ENCODE measurements around the gene PTGDR2.

Gene PTGDR2

DNA sequence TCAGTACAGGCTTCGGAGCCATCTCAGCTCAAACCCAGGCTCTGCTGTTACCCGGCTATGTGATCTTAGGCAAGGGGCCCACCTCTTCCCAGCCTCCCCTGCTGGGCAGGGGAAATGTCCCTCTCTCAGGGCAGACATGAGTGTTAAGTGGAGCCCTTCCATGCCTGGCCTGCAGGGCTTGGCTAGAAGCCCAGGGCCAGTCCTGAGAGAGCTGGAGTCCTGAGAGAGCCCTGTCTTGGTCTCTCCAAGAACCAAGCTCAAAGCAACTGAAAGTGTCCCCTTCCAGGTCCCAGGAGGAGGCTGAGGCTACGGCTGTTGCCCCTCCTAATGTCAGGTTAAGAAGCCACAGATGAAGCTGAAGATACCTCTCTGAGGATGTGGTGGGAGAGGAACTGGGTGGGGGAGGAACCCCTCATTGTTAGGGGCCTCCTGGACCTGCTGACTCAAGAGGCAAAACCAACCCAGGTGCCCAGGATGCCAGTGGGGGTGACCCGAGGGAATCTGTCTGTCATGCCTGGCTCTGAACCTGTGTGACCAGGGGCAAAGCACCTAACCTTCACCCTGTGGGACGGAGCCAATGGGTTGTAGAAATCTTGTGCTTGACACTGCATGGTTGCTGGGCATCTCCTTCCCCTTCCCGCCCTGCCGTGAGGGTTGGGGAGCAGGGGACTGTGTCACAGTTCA, 15.8 kb upstream of the PTGDR2 start:
- TF ChIP-seq JUND (IDR thresholded peaks at IDR 0.05; ENCODE audit: low read depth) = no peak
- peak in 1 of 2 experiments; percentile 48 for DNase-seq (ENCODE audit: low read depth in 1 of 2, low spot score in 1 of 2)
- in situ Hi-C loops (cut with HindIII; ENCODE audit: low pct_unique_long_range_greater_than_20kb, low sequenced_read_pairs) = no loop called here

DNA sequence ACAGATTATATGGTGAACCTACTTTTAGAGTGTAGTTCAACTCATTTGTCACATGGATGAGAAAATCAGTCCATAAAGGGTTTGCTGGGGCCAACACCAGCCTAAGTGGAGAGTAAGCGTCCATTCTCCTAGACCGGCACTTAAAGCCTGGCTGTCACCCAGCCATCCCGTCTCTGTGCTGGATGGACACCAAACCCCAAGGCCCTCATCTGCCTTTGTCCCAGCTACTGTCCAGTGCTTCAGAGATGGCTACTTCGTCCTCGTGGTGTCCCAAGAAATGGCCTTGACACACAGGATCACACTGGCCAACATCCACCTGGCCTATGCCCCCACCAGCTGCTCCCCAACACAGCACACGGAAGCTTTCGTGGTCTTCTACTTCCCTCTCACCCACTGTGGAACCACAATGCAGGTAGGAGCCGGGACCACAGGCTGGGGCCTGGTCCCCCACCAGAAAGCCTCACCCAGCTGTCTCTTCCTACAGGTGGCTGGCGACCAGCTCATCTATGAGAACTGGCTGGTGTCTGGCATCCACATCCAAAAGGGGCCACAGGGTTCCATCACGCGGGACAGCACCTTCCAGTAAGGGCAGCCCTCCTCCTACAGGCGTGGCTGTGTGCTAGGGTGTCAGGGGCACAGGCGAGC, 15.1 kb upstream of the PTGDR2 start:
- in situ Hi-C loops (cut with HindIII; ENCODE audit: low pct_unique_long_range_greater_than_20kb, low sequenced_read_pairs) = no loop called here
- no peak for DNase-seq (ENCODE audit: low read depth in 1 of 2, low spot score in 1 of 2)
- TF ChIP-seq JUND (IDR thresholded peaks at IDR 0.05; ENCODE audit: low read depth) = no peak

DNA sequence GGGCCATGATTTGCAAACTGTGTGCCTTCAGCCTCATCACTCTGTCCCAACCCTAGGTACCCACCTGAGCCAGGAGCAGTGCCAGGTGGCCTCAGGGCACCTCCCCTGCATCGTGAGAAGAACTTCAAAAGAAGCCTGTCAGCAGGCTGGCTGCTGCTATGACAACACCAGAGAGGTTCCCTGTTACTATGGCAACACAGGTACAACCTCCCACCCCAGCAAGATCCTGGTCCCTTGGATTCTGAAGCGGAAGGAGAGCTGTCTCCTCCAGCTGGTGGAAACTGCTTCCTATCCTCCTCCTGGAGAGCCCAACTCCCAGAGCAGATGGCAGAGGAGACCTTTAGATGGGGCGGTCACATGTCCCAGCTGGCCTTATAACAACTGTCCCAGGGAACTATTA, 14.5 kb upstream of the PTGDR2 start:
- no peak for DNase-seq (ENCODE audit: low read depth in 1 of 2, low spot score in 1 of 2)
- in situ Hi-C loops (cut with HindIII; ENCODE audit: low pct_unique_long_range_greater_than_20kb, low sequenced_read_pairs) = no loop called here
- TF ChIP-seq JUND (IDR thresholded peaks at IDR 0.05; ENCODE audit: low read depth) = no peak

DNA sequence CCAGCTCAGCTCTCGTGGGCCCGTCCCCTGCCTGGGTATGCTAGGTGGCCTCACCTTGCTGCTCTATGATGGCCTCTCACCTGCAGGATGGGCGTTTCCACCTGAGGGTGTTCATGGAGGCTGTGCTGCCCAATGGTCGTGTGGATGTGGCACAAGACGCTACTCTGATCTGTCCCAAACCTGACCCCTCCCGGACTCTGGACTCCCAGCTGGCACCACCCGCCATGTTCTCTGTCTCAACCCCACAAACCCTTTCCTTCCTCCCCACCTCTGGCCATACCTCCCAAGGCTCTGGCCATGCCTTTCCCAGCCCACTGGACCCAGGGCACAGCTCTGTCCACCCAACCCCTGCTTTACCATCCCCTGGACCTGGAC, 13.7 kb upstream of the PTGDR2 start:
- no peak for TF ChIP-seq JUND (IDR thresholded peaks at IDR 0.05; ENCODE audit: low read depth)

DNA sequence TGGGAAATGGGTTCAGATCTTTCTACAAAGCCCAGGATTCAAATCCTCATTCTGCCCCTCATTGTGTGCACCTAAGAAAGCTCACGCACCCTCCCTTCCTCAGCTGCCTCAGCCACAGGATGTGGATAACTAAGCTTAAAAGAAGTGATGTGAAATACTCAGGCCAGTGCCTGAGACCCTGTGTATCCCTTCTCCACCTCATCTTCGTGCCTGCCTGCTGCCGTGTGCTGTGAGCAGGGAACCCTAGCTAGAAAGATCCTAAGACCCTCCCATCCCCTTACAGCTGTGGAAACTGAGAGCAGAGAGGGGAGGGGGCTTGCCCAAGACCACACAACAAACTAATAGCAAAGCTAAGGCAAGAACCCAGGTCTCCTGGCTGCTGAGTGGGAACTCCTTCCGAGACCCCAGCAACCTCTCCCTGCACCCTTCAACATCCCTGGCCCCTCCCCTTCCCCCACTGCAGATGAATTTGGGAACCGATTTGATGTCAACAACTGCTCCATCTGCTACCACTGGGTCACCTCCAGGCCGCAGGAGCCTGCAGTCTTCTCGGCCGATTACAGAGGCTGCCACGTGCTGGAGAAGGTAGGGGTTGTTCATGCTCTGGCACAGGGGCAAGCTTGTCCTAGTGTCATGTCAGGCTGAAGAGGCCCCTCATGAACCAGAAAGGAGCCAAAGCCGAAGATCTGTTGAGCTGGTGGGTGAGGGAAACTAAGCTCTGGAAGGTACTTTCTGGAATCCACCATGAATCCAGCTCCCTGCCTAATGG, 13.1 kb upstream of the PTGDR2 start:
- in situ Hi-C loops (cut with HindIII; ENCODE audit: low pct_unique_long_range_greater_than_20kb, low sequenced_read_pairs) = no loop called here
- DNase-seq (ENCODE audit: low read depth in 1 of 2, low spot score in 1 of 2) = no peak
- TF ChIP-seq JUND (IDR thresholded peaks at IDR 0.05; ENCODE audit: low read depth) = no peak

More for the DNA sequence above, 13.7 kb upstream of the PTGDR2 start:
- DNase-seq (ENCODE audit: low read depth in 1 of 2, low spot score in 1 of 2) = no peak
- in situ Hi-C loops (cut with HindIII; ENCODE audit: low pct_unique_long_range_greater_than_20kb, low sequenced_read_pairs) = no loop called here

DNA sequence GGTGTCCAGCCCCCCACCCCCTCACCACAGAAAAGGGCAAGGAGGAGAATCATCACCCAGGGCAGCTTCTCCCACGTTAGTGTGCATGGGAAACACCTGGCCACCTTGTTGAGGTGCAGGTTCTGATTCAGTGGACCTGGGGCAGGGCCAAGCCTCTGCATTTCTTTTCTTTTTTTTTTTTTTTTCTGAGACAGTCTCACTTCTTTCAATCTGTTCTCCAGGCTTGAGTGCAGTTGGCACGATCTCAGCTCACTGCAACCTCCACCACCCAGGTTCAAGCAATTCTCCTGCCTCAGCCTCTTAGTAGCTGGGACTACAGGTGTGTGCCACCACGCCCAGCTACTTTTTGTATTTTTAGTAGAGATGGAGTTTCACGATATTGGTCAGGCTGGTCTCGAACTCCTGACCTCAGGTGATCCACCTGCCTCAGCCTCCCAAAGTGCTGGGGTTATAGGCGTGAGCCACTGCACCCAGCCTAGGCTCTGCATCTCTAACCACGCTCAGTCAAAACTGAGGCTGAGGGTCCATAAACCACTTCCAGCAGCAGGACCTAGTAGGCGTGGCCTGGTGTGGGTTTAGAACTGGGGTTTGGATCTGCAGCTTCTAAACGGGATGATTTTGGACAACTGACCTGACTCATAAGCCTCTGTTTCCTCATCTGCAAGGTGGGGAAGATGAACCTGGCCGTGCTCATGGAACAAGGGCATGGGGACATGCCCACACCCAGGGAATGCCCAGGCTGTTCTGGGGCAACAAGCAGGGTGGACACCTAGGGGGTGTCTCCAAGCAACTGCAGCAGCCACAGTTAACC, 12.3 kb upstream of the PTGDR2 start:
- no peak for TF ChIP-seq JUND (IDR thresholded peaks at IDR 0.05; ENCODE audit: low read depth)
- no peak for DNase-seq (ENCODE audit: low read depth in 1 of 2, low spot score in 1 of 2)
- in situ Hi-C loops (cut with HindIII; ENCODE audit: low pct_unique_long_range_greater_than_20kb, low sequenced_read_pairs) = no loop called here

DNA sequence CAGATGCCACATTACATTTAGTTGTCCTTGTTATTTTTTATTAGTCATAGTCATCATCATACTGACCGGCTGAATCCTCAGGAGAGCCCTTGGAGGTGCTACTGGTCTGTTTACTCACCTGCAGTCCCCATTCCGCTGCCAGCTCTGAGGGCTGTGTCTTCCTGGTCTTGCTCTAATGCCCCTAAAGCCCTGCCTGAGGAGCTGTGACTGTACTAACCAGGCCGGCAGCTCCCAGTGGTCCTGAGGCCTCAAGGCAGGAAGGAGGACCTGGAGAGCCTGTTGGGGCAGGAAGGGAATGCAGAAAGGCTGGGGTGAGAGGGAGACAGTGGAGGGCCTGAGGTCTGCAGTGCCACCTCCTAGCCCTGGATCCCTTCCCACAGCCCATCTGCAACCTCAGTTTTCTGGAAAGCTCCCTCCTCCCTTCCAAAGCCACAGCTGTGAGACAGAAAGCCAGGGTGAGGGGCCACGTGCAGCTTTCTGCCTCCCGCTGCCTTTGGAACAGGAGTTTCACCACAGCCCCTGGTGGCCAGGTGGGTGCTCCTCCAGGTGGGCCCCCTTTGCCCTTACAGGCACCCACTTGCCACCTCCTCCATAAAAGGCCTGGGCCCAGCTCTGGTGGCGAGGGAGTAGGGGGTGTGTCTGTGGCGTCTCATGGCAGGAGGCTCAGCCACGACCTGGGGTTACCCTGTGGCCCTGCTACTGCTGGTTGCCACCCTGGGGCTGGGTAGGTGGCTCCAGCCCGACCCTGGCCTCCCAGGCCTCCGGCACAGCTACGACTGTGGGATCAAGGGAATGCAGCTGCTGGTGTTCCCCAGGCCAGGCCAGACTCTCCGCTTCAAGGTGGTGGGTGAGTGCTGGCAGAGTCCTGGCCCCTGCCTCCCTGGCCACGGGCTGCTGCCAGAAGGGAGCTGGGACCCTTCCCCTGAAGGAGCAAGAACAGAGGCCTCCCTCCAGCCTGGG, 11.4 kb upstream of the PTGDR2 start, which contains the start of gene ZP1:
Gene ZP1 (plus strand): TSS at position 632 of the 960 bp plus-strand sequence. CDS start 20 bp downstream, at position 652.
- no peak for TF ChIP-seq JUND (IDR thresholded peaks at IDR 0.05; ENCODE audit: low read depth)
- DNase-seq (ENCODE audit: low read depth in 1 of 2, low spot score in 1 of 2) = peak in 1 of 2 experiments; percentile 58
- in situ Hi-C loops (cut with HindIII; ENCODE audit: low pct_unique_long_range_greater_than_20kb, low sequenced_read_pairs) = no loop called here

DNA sequence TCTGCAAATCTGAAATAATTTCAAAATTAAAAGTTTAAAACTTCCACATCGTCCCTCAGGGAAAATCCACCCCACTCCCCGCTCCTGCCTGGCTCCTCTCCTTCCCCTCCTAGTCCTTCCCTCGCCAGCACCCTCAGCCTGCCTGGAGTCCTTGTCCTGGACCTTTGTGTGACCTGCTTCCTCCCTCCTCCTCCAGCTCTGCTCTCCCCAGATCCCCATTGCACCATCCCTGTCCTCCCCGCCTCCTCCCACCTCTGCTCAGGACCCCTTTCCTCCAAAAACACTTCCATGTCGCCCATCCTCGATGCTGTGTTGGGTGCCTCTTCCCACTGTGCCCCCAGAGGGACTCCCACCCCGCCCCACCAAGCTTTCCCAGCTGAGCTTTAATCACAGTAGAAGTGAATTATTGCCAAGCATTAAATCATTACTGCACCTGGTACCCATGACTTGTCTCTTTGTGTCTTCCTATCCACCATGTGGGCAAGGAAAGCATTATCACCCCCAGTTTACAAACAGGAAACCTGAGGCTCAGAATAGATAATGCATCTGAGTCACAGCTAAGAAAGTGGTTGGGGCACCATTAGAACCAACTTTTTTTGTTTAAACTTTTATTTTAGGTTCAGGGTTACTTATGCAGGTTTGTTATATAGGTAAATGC, 9.2 kb upstream of the PTGDR2 start:
- DNase-seq (ENCODE audit: low read depth in 1 of 2, low spot score in 1 of 2) = no peak
- no peak for TF ChIP-seq JUND (IDR thresholded peaks at IDR 0.05; ENCODE audit: low read depth)
- in situ Hi-C loops (cut with HindIII; ENCODE audit: low pct_unique_long_range_greater_than_20kb, low sequenced_read_pairs) = no loop called here

DNA sequence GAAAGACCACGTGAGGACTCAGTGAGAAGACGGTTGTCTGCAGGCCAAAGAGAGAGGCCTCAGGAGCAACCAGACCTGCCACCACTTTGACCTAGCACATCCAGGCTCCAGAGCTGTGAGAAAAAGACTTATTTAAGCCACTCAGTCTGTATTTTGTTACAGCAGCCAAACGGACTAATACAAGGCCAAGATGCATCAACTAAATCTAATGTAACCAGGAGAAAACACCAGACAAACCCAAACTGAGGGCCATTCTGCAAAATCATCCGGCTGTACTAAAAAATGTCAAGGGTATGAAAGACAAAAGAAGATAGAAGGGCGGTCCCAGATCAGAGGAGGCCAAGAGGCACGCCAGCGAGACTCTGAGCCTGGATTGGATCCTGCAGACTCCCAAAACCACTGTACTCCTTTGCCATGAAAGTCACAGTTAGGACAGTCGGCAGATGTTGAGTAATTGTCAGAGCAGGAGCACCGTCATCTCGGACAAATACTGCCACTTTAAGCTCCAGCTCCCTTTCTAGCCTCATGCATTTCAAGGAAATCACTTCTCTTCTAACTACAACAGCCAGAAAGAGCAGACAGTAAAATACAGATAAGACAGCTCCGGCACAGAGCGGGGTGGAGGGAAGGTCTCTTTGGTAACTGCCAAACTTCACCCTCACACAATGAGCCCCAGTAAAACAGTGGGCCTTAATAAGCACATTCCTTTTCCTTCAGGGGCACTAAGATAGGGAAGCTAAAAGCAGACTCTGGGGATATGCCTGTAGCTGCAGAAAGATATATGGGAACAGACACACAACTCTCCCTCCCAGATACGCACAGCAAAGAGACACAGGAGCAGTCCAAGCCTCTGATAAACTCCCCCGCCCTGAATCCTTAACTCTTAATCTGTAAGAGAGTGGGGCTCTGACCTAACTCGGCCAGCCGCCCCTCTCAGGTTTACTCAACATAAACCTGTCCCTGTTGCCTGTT, 8.1 kb upstream of the PTGDR2 start:
- no peak for DNase-seq (ENCODE audit: low read depth in 1 of 2, low spot score in 1 of 2)
- no peak for TF ChIP-seq JUND (IDR thresholded peaks at IDR 0.05; ENCODE audit: low read depth)
- in situ Hi-C loops (cut with HindIII; ENCODE audit: low pct_unique_long_range_greater_than_20kb, low sequenced_read_pairs) = no loop called here

DNA sequence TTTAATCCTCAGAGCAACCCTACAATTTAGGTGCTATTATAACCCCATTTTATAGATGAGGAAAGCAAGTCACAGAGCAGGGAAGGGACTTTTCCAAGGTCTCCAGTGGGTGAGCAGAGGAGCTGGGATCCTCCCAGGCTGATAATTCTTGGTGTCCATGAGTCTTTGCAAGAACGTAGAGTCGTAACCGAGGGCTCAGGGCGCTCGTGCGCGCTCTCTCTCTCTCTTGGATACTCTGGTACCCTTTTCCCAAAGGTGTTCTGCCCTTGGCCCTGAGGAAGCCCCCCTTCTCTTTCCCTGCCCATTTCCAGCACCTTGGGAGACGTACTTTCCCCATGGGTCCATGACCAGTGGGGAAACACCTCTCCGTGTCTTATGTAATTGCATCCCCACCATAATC, 6.4 kb upstream of the PTGDR2 start:
- DNase-seq (ENCODE audit: low read depth in 1 of 2, low spot score in 1 of 2) = no peak
- no peak for TF ChIP-seq JUND (IDR thresholded peaks at IDR 0.05; ENCODE audit: low read depth)
- in situ Hi-C loops (cut with HindIII; ENCODE audit: low pct_unique_long_range_greater_than_20kb, low sequenced_read_pairs) = no loop called here
